T-helper 17 cell (primary cell): ENCODE results near the gene MYL6. TPM values are rescaled to one million over a fixed set of nuclear protein-coding genes. Genes with fewer than 3 reads are reported as not detected.
A peak's percentile ranks its signal among the peaks of the same experiment; 100 is the strongest.

ENCODE experiments used
- ATAC-seq: fragments of 150-1000 bp; cut with Tn5 transposase; 2 replicates; pipeline ENCODE4 v1.10.0; 2021; ENCODE audit warnings: mild to moderate bottlenecking, moderate library complexity
- DNase-seq, 3 donors: peaks; one replicate each; pipeline versions ENCODE4 v3.0.0 to v3.0.0-alpha.2; 2020 to 2021
- H3K9me3 ChIP-seq: one replicate; pipeline ENCODE4 v1.7.0; 2013; ENCODE audit warnings: low read length, mild to moderate bottlenecking; ENCODE audit not compliant: control insufficient read depth, poor library complexity, severe bottlenecking
- H3K27ac Mint-ChIP-seq: one replicate; pipeline ENCODE4 v1.8.0; 2022; ENCODE audit warnings: mild to moderate bottlenecking, moderate library complexity, mixed read lengths
- H3K27me3 Mint-ChIP-seq: one replicate; pipeline ENCODE4 v1.8.0; 2022; ENCODE audit warnings: mixed read lengths
- H3K36me3 Mint-ChIP-seq: one replicate; pipeline ENCODE4 v1.8.0; 2022; ENCODE audit warnings: low read depth, mixed read lengths
- H3K4me1 Mint-ChIP-seq: one replicate; pipeline ENCODE4 v1.8.0; 2022; ENCODE audit warnings: mild to moderate bottlenecking, mixed read lengths
- H3K4me3 Mint-ChIP-seq: one replicate; pipeline ENCODE4 v1.8.0; 2022; ENCODE audit warnings: mild to moderate bottlenecking, moderate library complexity, mixed read lengths
- total RNA-seq, 4 donors: library from RNA in 2 of 4; stranded (reverse) in 2 of 4; gene quantifications; one replicate each; pipeline ENCODE4 v1.2.3 and lab custom pipeline; 2022 to 2026

MYL6 gene
- total RNA-seq, 2 donors from 2014 or later = 741 to 784 TPM

- no peaks in the 10 kb centered on the region for H3K27me3 Mint-ChIP-seq
- peaks cover 35% of the 10 kb centered on the region for H3K4me1 Mint-ChIP-seq
- peaks cover 11% of the 10 kb centered on the region for H3K36me3 Mint-ChIP-seq
- H3K9me3 ChIP-seq = no peaks in the 10 kb centered on the region
- ATAC-seq = peak; percentile 47
- DNase-seq = no peak
- H3K27ac Mint-ChIP-seq = peak overlapping the region; percentile 91
- no peak overlapping the region for H3K4me3 Mint-ChIP-seq
Observed at GRCh38 chr12:56143217-56143616, 14.9 kb upstream of the MYL6 start.

- Mint-ChIP-seq H3K4me1 (peaks cover 29% of the 10 kb centered on the region), H3K4me3 (no peak overlapping the region), H3K27ac (peak overlapping the region; percentile 91), H3K36me3 (peaks cover 8% of the 10 kb centered on the region), H3K27me3 (no peaks in the 10 kb centered on the region)
- DNase-seq (no peak), ATAC-seq (no peak)
- H3K9me3 ChIP-seq = no peaks in the 10 kb centered on the region
Observed at GRCh38 chr12:56143870-56144269, 14.3 kb upstream of the MYL6 start.

GRCh38 chr12:56145217-56145616, 12.9 kb upstream of the MYL6 start:
- Mint-ChIP-seq H3K27me3 (no peaks in the 10 kb centered on the region), H3K4me1 (peaks cover 25% of the 10 kb centered on the region), H3K36me3 (peaks cover 6% of the 10 kb centered on the region), H3K4me3 (no peak overlapping the region), H3K27ac (no peak overlapping the region)
- DNase-seq (no peak), ATAC-seq (no peak)
- no peaks in the 10 kb centered on the region for H3K9me3 ChIP-seq

GRCh38 chr12:56146492-56147460, 11.4 kb upstream of the MYL6 start:
- H3K27ac Mint-ChIP-seq = peak overlapping the region; percentile 79
- no peak for ATAC-seq

DNA sequence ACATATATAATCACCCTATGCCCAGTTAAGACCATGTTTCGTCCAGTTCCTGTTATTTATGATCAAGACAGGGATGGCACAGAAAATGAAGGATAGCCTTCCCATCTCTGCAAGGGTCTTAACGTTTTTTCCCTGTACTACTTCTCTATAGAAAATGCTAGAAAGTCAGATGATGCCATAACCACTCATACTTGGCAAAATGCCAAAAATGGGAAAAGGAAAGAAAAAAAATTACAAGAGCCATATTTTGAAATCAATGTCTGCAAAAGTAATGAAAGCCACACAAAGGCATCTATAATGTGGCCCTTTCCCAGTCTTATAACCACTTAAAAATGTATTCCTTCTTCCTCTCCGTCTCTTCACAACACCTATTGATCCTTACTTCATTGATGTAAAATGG, 7.6 kb upstream of the MYL6 start:
- Mint-ChIP-seq H3K36me3 (no peaks in the 10 kb centered on the region), H3K4me1 (peaks cover 30% of the 10 kb centered on the region), H3K27ac (peak overlapping the region; percentile 93), H3K4me3 (peak overlapping the region; percentile 71), H3K27me3 (no peaks in the 10 kb centered on the region)
- ATAC-seq = no peak
- no peak for DNase-seq
- no peaks in the 10 kb centered on the region for H3K9me3 ChIP-seq

More at GRCh38 chr12:56146492-56147460, 11.4 kb upstream of the MYL6 start:
- no peaks in the 10 kb centered on the region for H3K9me3 ChIP-seq
- Mint-ChIP-seq H3K36me3 (no peaks in the 10 kb centered on the region), H3K4me1 (peaks cover 32% of the 10 kb centered on the region), H3K27me3 (no peaks in the 10 kb centered on the region), H3K4me3 (no peak overlapping the region)
- DNase-seq = no peak

DNA sequence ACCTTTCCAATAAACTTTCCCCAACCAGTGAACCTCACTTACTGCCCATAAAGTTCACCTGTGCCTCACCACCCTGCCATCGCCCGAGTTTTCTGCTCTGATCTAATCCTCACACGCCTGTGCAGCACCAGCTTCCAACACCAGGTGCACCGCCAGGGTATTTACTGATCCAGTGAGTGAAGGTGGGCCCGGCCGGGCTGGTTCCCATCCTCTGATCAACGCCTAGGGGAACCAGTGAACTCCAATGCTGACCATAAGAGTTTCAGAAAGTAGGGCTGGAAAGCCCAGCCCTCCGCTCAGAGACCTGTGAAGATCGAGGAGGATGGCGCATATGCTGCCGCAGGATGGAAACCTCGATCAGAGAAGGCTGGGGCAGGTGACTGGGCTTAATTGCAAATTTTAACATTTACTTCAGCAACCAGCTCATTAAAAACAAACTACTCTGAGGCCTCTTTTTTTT, 6.5 kb upstream of the MYL6 start:
- Mint-ChIP-seq H3K27ac (peak overlapping the region; percentile 93), H3K4me1 (peaks cover 27% of the 10 kb centered on the region)

GRCh38 chr12:56152132-56152755, 5.9 kb upstream of the MYL6 start, which contains the start of gene MYL6B:
TSS of gene MYL6B (plus strand) at chr12:56152587. CDS start at chr12:56153919, 1,332 bp downstream.
- peak within 1 kb of the TSS; percentile 91 for H3K4me3 Mint-ChIP-seq
- no peaks in the 10 kb centered on the region for H3K36me3 Mint-ChIP-seq
- peak; percentile 95 for ATAC-seq
- H3K27me3 Mint-ChIP-seq = no peaks in the 10 kb centered on the region
- DNase-seq = peak; percentile 85 to 89 (median 87)
- peak within 1 kb of the TSS; percentile 93 for H3K27ac Mint-ChIP-seq
- H3K9me3 ChIP-seq = no peaks in the 10 kb centered on the region
- peaks cover 27% of the 10 kb centered on the region for H3K4me1 Mint-ChIP-seq

More for the DNA sequence above, 6.5 kb upstream of the MYL6 start:
- no peaks in the 10 kb centered on the region for H3K9me3 ChIP-seq
- Mint-ChIP-seq H3K27me3 (no peaks in the 10 kb centered on the region), H3K4me3 (peak overlapping the region; percentile 91), H3K36me3 (no peaks in the 10 kb centered on the region)
- peak; percentile 41 to 49 (median 46) for DNase-seq
- ATAC-seq = peak; percentile 75

DNA sequence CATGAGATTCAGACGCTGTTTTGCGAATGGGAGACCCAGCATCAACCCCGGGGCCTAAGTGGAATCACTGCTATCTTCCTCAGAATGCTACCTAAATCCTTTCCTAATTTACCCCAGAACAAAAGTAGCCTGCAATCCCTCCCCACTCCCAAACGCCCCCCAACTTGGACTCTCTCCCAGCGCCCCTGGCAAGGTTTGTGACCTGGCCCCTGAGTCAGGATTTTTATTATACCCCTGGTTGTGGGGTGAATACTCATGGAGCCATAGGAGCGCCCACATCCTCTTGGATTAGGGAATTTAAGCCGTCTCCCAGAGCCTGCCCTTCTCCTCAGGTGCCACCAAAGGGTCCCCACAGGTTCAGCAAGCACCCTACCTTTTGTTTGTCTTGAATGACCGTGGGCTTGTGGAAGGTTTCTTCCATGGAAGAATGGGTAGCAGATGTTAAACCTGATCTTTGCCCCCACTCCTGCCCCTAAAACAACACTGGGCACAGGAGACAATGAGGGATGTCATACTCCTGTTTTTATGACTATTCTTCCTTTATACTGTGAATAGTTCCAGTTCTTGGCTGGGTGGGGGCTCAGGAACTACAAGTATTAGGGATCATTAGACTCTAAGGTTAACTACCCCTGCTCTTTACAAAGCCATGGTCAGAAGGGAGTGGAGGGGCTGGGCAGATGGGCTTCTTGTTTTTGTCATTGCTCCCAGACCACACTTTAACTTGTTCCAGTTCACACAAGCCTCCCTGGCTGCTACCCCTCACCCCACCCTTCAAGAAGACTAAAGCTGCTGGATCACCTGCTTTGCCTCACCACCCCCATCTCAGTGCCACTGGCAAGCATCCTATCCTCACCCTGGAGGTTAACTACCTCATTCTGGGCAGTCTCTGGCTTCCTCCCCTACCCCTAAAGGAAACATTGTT, 5.1 kb upstream of the MYL6 start:
- H3K9me3 ChIP-seq = no peaks in the 10 kb centered on the region
- Mint-ChIP-seq H3K27me3 (no peaks in the 10 kb centered on the region), H3K36me3 (no peaks in the 10 kb centered on the region), H3K27ac (peak overlapping the region; percentile 93), H3K4me3 (peak overlapping the region; percentile 91), H3K4me1 (peaks cover 30% of the 10 kb centered on the region)
- ATAC-seq = no peak
- no peak for DNase-seq

- H3K27me3 Mint-ChIP-seq = no peaks in the 10 kb centered on the region
- H3K4me3 Mint-ChIP-seq = peak overlapping the region; percentile 56
- H3K9me3 ChIP-seq = no peaks in the 10 kb centered on the region
- peak overlapping the region; percentile 93 for H3K27ac Mint-ChIP-seq
- no peak for DNase-seq
- H3K4me1 Mint-ChIP-seq = peaks cover 34% of the 10 kb centered on the region
- ATAC-seq = no peak
- H3K36me3 Mint-ChIP-seq = peaks cover 4% of the 10 kb centered on the region
Observed at GRCh38 chr12:56153678-56154065, 4.5 kb upstream of the MYL6 start.

- H3K4me3 Mint-ChIP-seq = no peak overlapping the region
- H3K9me3 ChIP-seq = no peaks in the 10 kb centered on the region
- H3K36me3 Mint-ChIP-seq = peaks cover 9% of the 10 kb centered on the region
- peaks cover 41% of the 10 kb centered on the region for H3K4me1 Mint-ChIP-seq
- no peaks in the 10 kb centered on the region for H3K27me3 Mint-ChIP-seq
- H3K27ac Mint-ChIP-seq = peak overlapping the region; percentile 93
- no peak for DNase-seq
- ATAC-seq = no peak
Observed at GRCh38 chr12:56154246-56154771, 3.9 kb upstream of the MYL6 start.

- no peaks in the 10 kb centered on the region for H3K9me3 ChIP-seq
- Mint-ChIP-seq H3K4me3 (no peak overlapping the region), H3K27me3 (no peaks in the 10 kb centered on the region), H3K27ac (peak overlapping the region; percentile 93), H3K36me3 (peaks cover 9% of the 10 kb centered on the region), H3K4me1 (peaks cover 44% of the 10 kb centered on the region)
- no peak for DNase-seq
- no peak for ATAC-seq
Observed at GRCh38 chr12:56154818-56155217, 3.3 kb upstream of the MYL6 start.

DNA sequence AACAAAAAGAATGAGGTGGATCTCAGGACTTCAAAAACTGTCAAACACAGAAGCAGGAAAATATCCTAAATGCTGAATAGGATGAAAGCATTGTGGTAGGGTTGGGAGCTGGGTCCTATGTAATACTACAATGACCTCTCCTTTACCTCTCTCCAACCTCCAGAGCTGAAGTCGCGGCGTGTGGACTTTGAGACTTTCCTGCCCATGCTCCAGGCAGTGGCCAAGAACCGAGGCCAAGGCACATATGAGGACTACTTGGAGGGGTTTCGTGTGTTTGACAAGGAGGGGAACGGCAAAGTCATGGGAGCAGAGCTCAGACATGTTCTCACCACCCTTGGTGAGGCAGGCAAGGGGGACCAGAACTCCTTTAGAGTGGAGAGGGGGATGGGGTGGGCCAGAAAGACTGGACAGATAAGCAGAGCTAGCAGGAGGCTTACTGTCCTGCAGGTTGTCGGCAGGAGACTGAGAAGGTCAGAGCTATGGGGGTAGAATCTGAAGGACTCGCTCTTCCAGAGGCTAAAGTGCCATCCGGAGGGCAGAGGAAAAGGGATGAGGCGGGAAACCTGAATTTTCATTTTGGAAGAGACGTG, 2.8 kb upstream of the MYL6 start:
- H3K4me1 Mint-ChIP-seq = peaks cover 47% of the 10 kb centered on the region
- DNase-seq (no peak), ATAC-seq (no peak)
- peak overlapping the region; percentile 93 for H3K27ac Mint-ChIP-seq
- no peaks in the 10 kb centered on the region for H3K27me3 Mint-ChIP-seq
- no peaks in the 10 kb centered on the region for H3K9me3 ChIP-seq
- H3K4me3 Mint-ChIP-seq = no peak overlapping the region
- peaks cover 9% of the 10 kb centered on the region for H3K36me3 Mint-ChIP-seq
